B cell (primary cell): ENCODE measurements around the gene ANKRD28. TPM values are rescaled to one million over a fixed set of nuclear protein-coding genes. Genes with fewer than 3 reads are reported as not detected.

ENCODE experiments used
- ATAC-seq: fragments of 200-7000 bp; cut with Tn5 transposase; one replicate; pipeline ENCODE4 v1.10.0; 2021; ENCODE audit warnings: low read depth, mild to moderate bottlenecking, moderate number of reproducible peaks, moderate library complexity
- CTCF ChIA-PET: fragments of 350-600 bp; sonication (Branson Sonifier 250); formaldehyde crosslinking; loops from one replicate; lab custom pipeline; 2021; ENCODE audit warnings: antibody characterized with exemption, inconsistent platforms; lab: Charles Lee
- POLR2A ChIA-PET: fragments of 350-600 bp; sonication (Branson Sonifier 250); formaldehyde crosslinking; loops from one replicate; lab custom pipeline; 2021; ENCODE audit warnings: antibody characterized with exemption; lab: Charles Lee
- DNase-seq: peaks from one replicate; pipeline ENCODE4 v3.0.0; 2013
- H2AFZ ChIP-seq: 2 replicates; pipeline ENCODE4 v1.6.1; 2012; ENCODE audit warnings: mild to moderate bottlenecking, low read depth, low read length; ENCODE audit not compliant: insufficient read depth, poor library complexity, severe bottlenecking
- H3K27ac ChIP-seq, 2 donors: 1 replicate in 1 of 2; 2 replicates in 1 of 2; pipeline ENCODE4 v1.5.1; 2012 to 2013; ENCODE audit warnings: low read length in 2 of 2, mild to moderate bottlenecking in 2 of 2, moderate library complexity in 1 of 2
- H3K27me3 ChIP-seq, 4 experiments: fragments of 200-600 bp in 1 of 4; sonication (generic) in 1 of 4; replicated peaks in 1 of 4; 1 replicate in 2 of 4; 2 replicates in 2 of 4; pipeline versions ENCODE4 v1.6.1 to v1.7.0; 2013 to 2016; ENCODE audit warnings: low read length in 3 of 4, mild to moderate bottlenecking in 2 of 4, mixed read lengths in 1 of 4, moderate library complexity in 1 of 4; ENCODE audit not compliant: insufficient read depth in 4 of 4, control insufficient read depth in 3 of 4; ENCODE audit errors: control extremely low read depth in 1 of 4
- H3K36me3 ChIP-seq, 2 experiments: replicated peaks in 1 of 2; 1 replicate in 1 of 2; 2 replicates in 1 of 2; pipeline versions ENCODE4 v1.6.1 to v1.7.1; 2013; ENCODE audit warnings: low read length in 1 of 2; ENCODE audit not compliant: insufficient read depth in 2 of 2, control insufficient read depth in 1 of 2; ENCODE audit errors: control extremely low read depth in 1 of 2, extremely low read depth in 1 of 2
- H3K4me1 ChIP-seq, 2 donors: fragments of 200-600 bp in 1 of 2; sonication (generic) in 1 of 2; 1 replicate in 1 of 2; 2 replicates in 1 of 2; pipeline versions ENCODE4 v1.5.1 to v1.6.1; 2013 to 2017; ENCODE audit warnings: low read length in 2 of 2; ENCODE audit not compliant: control insufficient read depth in 2 of 2, insufficient read depth in 2 of 2
- H3K4me2 ChIP-seq: replicated peaks from 2 replicates; pipeline ENCODE3; 2012; ENCODE audit warnings: mild to moderate bottlenecking, low read depth, low read length; ENCODE audit not compliant: poor library complexity, severe bottlenecking
- H3K4me3 ChIP-seq, 5 experiments: fragments of 200-600 bp in 1 of 5; sonication (generic) in 1 of 5; 1 replicate in 3 of 5; 2 replicates in 2 of 5; pipeline versions ENCODE4 v1.5.1 to v1.7.0; 2011 to 2016; ENCODE audit warnings: low read length in 4 of 5, mild to moderate bottlenecking in 4 of 5, low read depth in 2 of 5, control low read depth in 1 of 5, moderate library complexity in 1 of 5; ENCODE audit not compliant: insufficient read depth in 1 of 5; ENCODE audit errors: control extremely low read depth in 1 of 5, extremely low read depth in 1 of 5
- H3K79me2 ChIP-seq: fragments of 200-600 bp; sonication (generic); one replicate; pipeline ENCODE4 v1.6.0; 2016; ENCODE audit warnings: low read length; ENCODE audit not compliant: control insufficient read depth, insufficient read depth
- H3K9ac ChIP-seq: fragments of 200-600 bp; sonication (generic); 2 replicates; pipeline ENCODE4 v1.6.1; 2017; ENCODE audit warnings: mild to moderate bottlenecking, low read length, moderate library complexity
- H3K9me3 ChIP-seq, 3 donors: one replicate each; pipeline versions ENCODE4 v1.6.1 to v1.7.1; 2013; ENCODE audit warnings: low read length in 2 of 3; ENCODE audit not compliant: control insufficient read depth in 2 of 3, insufficient read depth in 1 of 3; ENCODE audit errors: control extremely low read depth in 1 of 3
- H4K20me1 ChIP-seq: 2 replicates; pipeline ENCODE4 v1.6.0; 2012; ENCODE audit warnings: mild to moderate bottlenecking, low read length; ENCODE audit not compliant: insufficient read depth, control insufficient read depth, poor library complexity, severe bottlenecking
- H3K27ac Mint-ChIP-seq: one replicate; pipeline ENCODE4 v1.8.0; 2021; ENCODE audit warnings: mixed read lengths
- H3K27me3 Mint-ChIP-seq: one replicate; pipeline ENCODE4 v1.8.0; 2021; ENCODE audit warnings: mixed read lengths
- H3K4me1 Mint-ChIP-seq: one replicate; pipeline ENCODE4 v1.8.0; 2021; ENCODE audit warnings: mixed read lengths
- H3K4me3 Mint-ChIP-seq: one replicate; pipeline ENCODE4 v1.8.0; 2021; ENCODE audit warnings: mixed read lengths
- H3K9me3 Mint-ChIP-seq: one replicate; pipeline ENCODE4 v1.8.0; 2022; ENCODE audit warnings: mixed read lengths; ENCODE audit not compliant: insufficient read depth
- EZH2 ChIP-seq: IDR thresholded peaks from 2 replicates; pipeline ENCODE4 v1.6.1; 2012; ENCODE audit warnings: borderline replicate concordance, low read depth, mild to moderate bottlenecking, moderate library complexity, low read length; ENCODE audit not compliant: insufficient read depth, poor library complexity, severe bottlenecking
- WGBS: methylation state at CpG from one replicate; pipeline ENCODE4 v1.1.5; 2013; ENCODE audit warnings: missing lambda C conversion rate; ENCODE audit not compliant: insufficient coverage; 5-methylcytosine and 5-hydroxymethylcytosine counted together
- intact Hi-C: fragments of 100-400 bp; cut with micrococcal nuclease; formaldehyde crosslinking; loops from one replicate; pipeline ENCODE4 v1.10.0; 2022
- polyA plus RNA-seq: library from polyadenylated mRNA; depleted of rRNA; stranded (reverse); fragments of >200 nt; gene quantifications from 2 replicates; pipeline ENCODE4 v1.2.3, GENCODE V29; 2012
- total RNA-seq, 2 donors: library from RNA; stranded (reverse); fragments of 120-200 nt in 1 of 2; gene quantifications; 1 replicate in 1 of 2; 2 replicates in 1 of 2; pipeline versions ENCODE4 v1.2.3 to v1.2.4, GENCODE V29; 2013 to 2022
- TF ChIP-seq, protein P1 (sequence below): fragments of 200-600 bp; IDR thresholded peaks from one replicate; pipeline ENCODE4 v1.8.0; 2022; ENCODE audit warnings: antibody characterized with exemption, mild to moderate bottlenecking

Gene ANKRD28
- total and polyA plus RNA-seq, 2 donors (not counting 1 experiment from before 2014, with no cell fraction given), result 20.7 to 37.4 TPM

DNA sequence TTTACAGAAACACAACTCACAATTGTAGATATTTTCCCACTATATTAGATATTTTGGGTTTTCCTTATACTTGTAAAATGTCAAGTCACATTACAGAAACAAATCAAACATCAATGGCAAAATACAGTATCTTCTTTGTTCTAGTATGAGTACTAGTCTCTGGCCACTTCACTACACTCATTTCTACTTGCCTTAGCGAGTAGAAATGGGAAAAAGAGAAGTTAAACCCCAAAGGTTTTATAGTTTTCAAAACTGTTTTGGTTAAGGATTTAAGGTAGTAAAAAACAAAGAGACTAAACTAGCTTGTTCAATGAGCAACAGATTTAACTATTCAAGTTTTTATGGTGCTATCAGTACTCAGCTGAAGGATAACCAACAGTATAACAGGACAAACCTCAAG is 114.5 kb downstream of the ANKRD28 start:
- no peak for DNase-seq
- H3K4me1 ChIP-seq, result no peaks in the 10 kb centered on the region
- H4K20me1 ChIP-seq, result no peaks in the 10 kb centered on the region
- Mint-ChIP-seq H3K27ac (no peak overlapping the region), H3K27me3 (no peaks in the 10 kb centered on the region), H3K4me1 (no peaks in the 10 kb centered on the region), H3K9me3 (no peaks in the 10 kb centered on the region), H3K4me3 (no peak overlapping the region)
- H3K4me2 ChIP-seq, result no peak overlapping the region
- H3K9ac ChIP-seq, result no peak overlapping the region
- WGBS, result no CpG with 5 or more reads among the region's 1 CpG
- H3K9me3 ChIP-seq, result no peaks in the 10 kb centered on the region
- ATAC-seq, result no peak
- POLR2A ChIA-PET, result no interaction called here
- no peak overlapping the region for H2AFZ ChIP-seq
- H3K27ac ChIP-seq, result no peak overlapping the region
- H3K36me3 ChIP-seq, result peaks cover 12 to 23% of the 10 kb centered on the region in 2 experiments
- no peak overlapping the region for H3K4me3 ChIP-seq
- no peaks in the 10 kb centered on the region for H3K79me2 ChIP-seq
- intact Hi-C loops, result no loop called here
- TF ChIP-seq, protein P1, sequence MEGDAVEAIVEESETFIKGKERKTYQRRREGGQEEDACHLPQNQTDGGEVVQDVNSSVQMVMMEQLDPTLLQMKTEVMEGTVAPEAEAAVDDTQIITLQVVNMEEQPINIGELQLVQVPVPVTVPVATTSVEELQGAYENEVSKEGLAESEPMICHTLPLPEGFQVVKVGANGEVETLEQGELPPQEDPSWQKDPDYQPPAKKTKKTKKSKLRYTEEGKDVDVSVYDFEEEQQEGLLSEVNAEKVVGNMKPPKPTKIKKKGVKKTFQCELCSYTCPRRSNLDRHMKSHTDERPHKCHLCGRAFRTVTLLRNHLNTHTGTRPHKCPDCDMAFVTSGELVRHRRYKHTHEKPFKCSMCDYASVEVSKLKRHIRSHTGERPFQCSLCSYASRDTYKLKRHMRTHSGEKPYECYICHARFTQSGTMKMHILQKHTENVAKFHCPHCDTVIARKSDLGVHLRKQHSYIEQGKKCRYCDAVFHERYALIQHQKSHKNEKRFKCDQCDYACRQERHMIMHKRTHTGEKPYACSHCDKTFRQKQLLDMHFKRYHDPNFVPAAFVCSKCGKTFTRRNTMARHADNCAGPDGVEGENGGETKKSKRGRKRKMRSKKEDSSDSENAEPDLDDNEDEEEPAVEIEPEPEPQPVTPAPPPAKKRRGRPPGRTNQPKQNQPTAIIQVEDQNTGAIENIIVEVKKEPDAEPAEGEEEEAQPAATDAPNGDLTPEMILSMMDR, result no peak
- no peak for TF ChIP-seq EZH2
- CTCF ChIA-PET, result interaction anchor here (1.0 kb wide), 1 partner anchor 53 kb away, joined by 3 read pairs; no protein-coding TSS in a partner anchor
- H3K27me3 ChIP-seq, result no peaks in the 10 kb centered on the region

GRCh38 chr3:15682561-15683185 is 115.1 kb downstream of the ANKRD28 start:
- Mint-ChIP-seq H3K4me1 (no peaks in the 10 kb centered on the region), H3K4me3 (no peak overlapping the region), H3K9me3 (no peaks in the 10 kb centered on the region), H3K27me3 (no peaks in the 10 kb centered on the region), H3K27ac (no peak overlapping the region)
- TF ChIP-seq EZH2, result no peak
- TF ChIP-seq, protein P1, result no peak
- no peak overlapping the region for H3K27ac ChIP-seq
- no peaks in the 10 kb centered on the region for H4K20me1 ChIP-seq
- no CpG with 5 or more reads among the region's 3 CpGs for WGBS
- no peaks in the 10 kb centered on the region for H3K9me3 ChIP-seq
- ChIA-PET CTCF (no interaction called here), POLR2A (no interaction called here)
- H3K4me2 ChIP-seq, result no peak overlapping the region
- H2AFZ ChIP-seq, result no peak overlapping the region
- no peaks in the 10 kb centered on the region for H3K27me3 ChIP-seq
- no peaks in the 10 kb centered on the region for H3K4me1 ChIP-seq
- peaks cover 12 to 24% of the 10 kb centered on the region in 2 experiments for H3K36me3 ChIP-seq
- ATAC-seq, result no peak
- intact Hi-C loops, result no loop called here
- H3K4me3 ChIP-seq, result no peak overlapping the region
- no peak for DNase-seq
- no peaks in the 10 kb centered on the region for H3K79me2 ChIP-seq
- H3K9ac ChIP-seq, result no peak overlapping the region
